ENCODE data around the gene TEX28. TPM values are rescaled to one million over a fixed set of nuclear protein-coding genes. Genes with fewer than 3 reads are reported as not detected.
"Not testable (repeated sequence)": the region's sequence is repeated elsewhere in the genome, so short reads cannot be mapped to it uniquely, and the experiment has no call there.

The TEX28 gene
- not detected for polyA plus RNA-seq

DNA sequence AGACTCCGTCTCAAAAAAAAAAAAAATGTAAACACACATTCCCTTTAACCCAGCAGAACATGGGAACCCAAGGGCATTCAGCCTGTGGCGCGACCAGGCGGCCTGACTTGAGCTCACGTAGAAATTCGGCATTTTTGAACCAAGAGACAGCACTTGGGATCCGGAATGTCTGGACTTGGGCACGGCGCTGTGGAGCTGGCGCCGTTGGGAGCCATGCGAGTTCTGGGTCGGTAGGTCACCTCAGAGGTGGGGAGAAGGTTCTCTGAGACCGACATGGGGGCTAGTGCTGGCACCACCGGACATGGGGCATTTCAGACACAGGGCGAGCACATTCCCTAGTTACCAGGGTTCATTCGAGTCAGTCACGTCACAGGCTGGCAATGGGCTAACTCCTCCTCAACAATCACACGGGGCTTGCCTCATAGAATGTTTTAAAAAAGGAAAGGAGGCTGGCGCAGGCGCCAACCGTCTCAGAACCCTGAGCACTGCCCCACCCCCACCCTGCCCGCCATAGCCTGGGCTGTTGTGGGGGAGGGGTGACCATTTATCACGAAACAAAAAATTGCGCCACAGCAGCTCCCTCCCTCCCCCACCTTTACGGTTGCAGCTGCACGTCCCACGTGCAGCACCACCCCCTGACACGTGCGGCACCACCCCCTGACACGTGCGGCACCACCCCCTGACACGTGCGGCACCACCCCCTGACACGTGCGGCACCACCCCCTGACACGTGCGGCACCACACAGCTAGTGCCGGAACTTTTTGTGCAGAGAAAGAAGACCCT lies at the start of gene TEX28:
Gene TEX28 (minus strand): TSS at position 334 of the 784 bp plus-strand sequence. CDS start 3,007 bp downstream, outside the sequence.
- H3K27ac ChIP-seq (ENCODE audit: low read depth, low read length), result no peak within 1 kb of the TSS
- 85 to 90% (median 88%) methylated on average over 35 to 39 of the region's 39 CpGs for WGBS, 3 donors

GRCh38 chrX:154343620-154344019 lies 48.7 kb upstream of the TEX28 start:
- not testable (repeated sequence) for H3K27ac ChIP-seq (ENCODE audit: low read depth, low read length)
- WGBS, 3 donors, result no CpG with 5 or more reads among the region's 20 CpGs

DNA sequence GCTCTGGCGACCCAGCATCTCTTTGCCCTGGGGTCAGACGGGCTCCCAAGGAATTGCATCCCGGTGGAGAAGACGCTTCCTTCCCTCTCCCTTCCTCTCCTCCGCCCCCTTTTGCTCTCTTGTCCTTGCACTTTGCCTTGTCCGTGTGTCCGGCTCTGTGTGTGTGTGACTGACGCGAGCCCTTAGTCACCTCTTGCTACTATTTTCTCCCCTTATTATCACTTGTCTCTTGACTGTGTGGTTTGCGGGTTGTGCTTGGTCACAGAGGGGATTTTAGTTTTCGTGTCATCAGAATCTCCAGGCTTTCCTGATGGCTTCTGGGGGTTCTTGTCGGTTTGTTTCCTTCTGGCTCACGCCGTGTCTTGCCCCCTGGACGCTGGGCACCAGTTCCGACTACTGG lies 48.1 kb upstream of the TEX28 start:
- WGBS, 3 donors, result no CpG with 5 or more reads among the region's 16 CpGs
- H3K27ac ChIP-seq (ENCODE audit: low read depth, low read length), result not testable (repeated sequence)

- 0% methylated on average over 13 of the region's 115 CpGs; no CpG with 5 or more reads in 2 of the 3 donors for WGBS, 3 donors
- H3K27ac ChIP-seq (ENCODE audit: low read depth, low read length), result not testable (repeated sequence)
Observed at GRCh38 chrX:154341399-154342298, 46.7 kb upstream of the TEX28 start.

GRCh38 chrX:154334496-154334895 lies 39.6 kb upstream of the TEX28 start:
- H3K27ac ChIP-seq (ENCODE audit: low read depth, low read length), result no peak overlapping the region
- WGBS, 3 donors, result 68 to 77% (median 76%) methylated on average over 10 of the region's 10 CpGs

GRCh38 chrX:154333837-154334271 lies 38.9 kb upstream of the TEX28 start:
- 60 to 73% (median 62%) methylated on average over 6 of the region's 6 CpGs for WGBS, 3 donors
- no peak overlapping the region for H3K27ac ChIP-seq (ENCODE audit: low read depth, low read length)

GRCh38 chrX:154333116-154333515 lies 38.2 kb upstream of the TEX28 start:
- no peak overlapping the region for H3K27ac ChIP-seq (ENCODE audit: low read depth, low read length)
- 81 to 95% (median 84%) methylated on average over 5 to 9 of the region's 9 CpGs for WGBS, 3 donors

GRCh38 chrX:154332561-154332960 lies 37.6 kb upstream of the TEX28 start:
- WGBS, 3 donors, result 87 to 95% (median 93%) methylated on average over 6 to 28 of the region's 29 CpGs

DNA sequence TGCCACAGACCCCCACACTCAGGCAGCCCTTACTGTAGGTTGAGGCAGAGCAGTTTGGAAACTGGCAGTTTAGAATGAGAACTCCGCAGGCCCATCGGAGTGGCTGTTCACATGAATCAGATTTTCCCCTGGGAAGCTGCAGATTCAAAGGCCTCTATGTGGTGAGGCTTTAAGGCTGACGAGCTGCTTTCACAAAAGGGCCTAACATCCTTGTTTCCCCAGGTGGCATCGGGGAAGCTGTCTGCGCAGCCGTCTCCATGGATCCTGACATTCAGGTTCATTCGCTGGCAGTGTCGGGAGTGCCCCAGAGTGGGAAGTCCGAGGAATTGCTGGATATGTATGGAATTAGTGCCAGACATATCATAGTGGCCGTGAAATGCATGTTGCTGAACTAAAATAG lies 34.4 kb upstream of the TEX28 start:
- no peak overlapping the region for H3K27ac ChIP-seq (ENCODE audit: low read depth, low read length)
- 74 to 82% (median 81%) methylated on average over 8 to 10 of the region's 10 CpGs for WGBS, 3 donors

More at GRCh38 chrX:154332561-154332960, 37.6 kb upstream of the TEX28 start:
- no peak overlapping the region for H3K27ac ChIP-seq (ENCODE audit: low read depth, low read length)

- H3K27ac ChIP-seq (ENCODE audit: low read depth, low read length), result no peak overlapping the region
- 84 to 95% (median 90%) methylated on average over 3 to 5 of the region's 5 CpGs for whole genome bisulfite sequencing, 3 donors
Observed at GRCh38 chrX:154328646-154329045, 33.7 kb upstream of the TEX28 start.

DNA sequence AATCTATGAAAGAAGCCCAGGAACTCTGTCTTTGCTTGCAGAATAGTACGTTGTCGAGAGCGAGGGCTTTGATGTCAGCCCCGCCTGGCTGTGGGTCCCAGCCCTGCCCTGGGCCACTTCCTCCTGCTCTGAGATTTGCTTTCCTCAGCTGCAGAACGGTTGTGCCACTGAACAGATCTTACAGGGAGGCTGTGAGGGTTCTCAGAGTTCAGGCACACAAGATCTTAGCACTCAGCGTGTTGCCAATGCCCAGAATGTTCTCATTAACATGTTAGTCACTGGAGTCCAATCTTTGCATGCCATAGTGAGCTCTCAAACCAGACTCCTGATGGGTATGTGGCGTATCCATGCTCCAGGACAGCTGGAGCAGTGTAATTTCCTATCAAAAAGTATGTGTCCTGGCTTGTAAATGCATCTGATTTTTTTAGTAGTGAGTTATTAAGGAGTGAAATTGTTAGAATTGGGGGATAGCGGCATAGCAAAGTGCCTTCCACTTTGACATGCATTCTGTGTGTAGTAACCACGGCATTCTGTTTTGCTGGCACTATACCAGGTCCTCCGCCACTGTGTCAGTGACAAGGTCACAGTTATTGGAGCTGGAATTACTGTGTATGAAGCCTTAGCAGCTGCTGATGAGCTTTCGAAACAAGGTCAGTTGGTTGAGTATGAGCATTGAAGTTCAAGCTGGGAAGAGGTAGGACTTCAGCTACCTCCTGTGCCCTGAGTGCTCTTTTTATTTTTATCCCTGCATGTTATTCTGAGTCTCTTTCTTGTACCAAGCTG lies 32.3 kb upstream of the TEX28 start:
- WGBS, 3 donors, result 21 to 51% (median 36%) methylated on average over 11 of the region's 11 CpGs
- no peak overlapping the region for H3K27ac ChIP-seq (ENCODE audit: low read depth, low read length)

GRCh38 chrX:154325541-154325940 lies 30.6 kb upstream of the TEX28 start:
- WGBS, 3 donors, result 67 to 85% (median 77%) methylated on average over 8 of the region's 8 CpGs
- H3K27ac ChIP-seq (ENCODE audit: low read depth, low read length), result no peak overlapping the region

- H3K27ac ChIP-seq (ENCODE audit: low read depth, low read length), result no peak overlapping the region
- WGBS, 3 donors, result 60 to 76% (median 69%) methylated on average over 6 to 7 of the region's 7 CpGs
Observed at GRCh38 chrX:154323537-154323936, 28.6 kb upstream of the TEX28 start.

- no peak overlapping the region for H3K27ac ChIP-seq (ENCODE audit: low read depth, low read length)
Observed at GRCh38 chrX:154322890-154323289, 28.0 kb upstream of the TEX28 start.

DNA sequence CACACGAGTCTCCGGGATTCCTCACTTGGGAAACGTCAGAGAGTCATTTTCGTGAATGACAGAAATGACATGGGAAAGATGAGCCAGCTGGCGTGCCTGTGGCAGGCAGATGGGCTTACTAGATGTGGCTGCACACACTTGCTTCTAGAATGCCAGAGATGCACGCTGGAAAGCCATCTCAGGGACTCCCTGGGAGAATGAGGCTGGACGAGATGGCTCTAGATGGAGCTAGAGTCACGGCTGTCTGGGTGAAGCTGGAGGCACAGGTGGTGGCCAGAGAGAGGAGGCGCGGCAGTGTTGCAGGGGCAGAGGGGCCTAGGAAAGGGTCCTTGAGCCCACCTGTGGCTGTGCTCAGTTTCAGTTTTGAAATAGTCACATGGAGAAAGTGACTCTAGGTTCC lies 26.7 kb upstream of the TEX28 start:
- no peak overlapping the region for H3K27ac ChIP-seq (ENCODE audit: low read depth, low read length)
- 40 to 80% (median 69%) methylated on average over 7 to 10 of the region's 10 CpGs for WGBS, 3 donors

More at GRCh38 chrX:154322890-154323289, 28.0 kb upstream of the TEX28 start:
- 72 to 86% (median 86%) methylated on average over 10 of the region's 10 CpGs for WGBS, 3 donors

DNA sequence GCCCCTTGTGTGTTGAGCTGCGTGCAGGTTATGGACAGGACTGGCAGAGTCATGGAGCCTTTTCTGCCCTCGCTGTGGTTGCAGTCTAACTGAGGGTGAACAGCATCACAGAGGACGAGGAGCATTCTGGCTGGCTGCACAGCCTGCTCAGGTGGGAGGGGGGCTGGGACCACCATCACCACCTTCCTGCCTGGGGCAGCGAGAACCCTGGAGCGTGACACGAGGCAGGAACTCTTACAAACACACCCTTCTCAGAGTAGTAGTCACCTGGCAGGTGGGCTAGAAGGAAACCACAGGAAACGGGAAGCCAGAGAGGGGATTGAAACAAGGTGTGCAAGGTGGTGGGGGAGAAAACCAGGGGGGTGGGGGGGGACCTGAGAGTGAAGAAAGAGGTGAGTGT lies 26.2 kb upstream of the TEX28 start:
- no peak overlapping the region for H3K27ac ChIP-seq (ENCODE audit: low read depth, low read length)
- WGBS, 3 donors, result 75 to 82% (median 79%) methylated on average over 5 to 7 of the region's 7 CpGs

GRCh38 chrX:154320406-154320805 lies 25.5 kb upstream of the TEX28 start:
- 85 to 91% (median 89%) methylated on average over 10 to 11 of the region's 11 CpGs for WGBS, 3 donors
- H3K27ac ChIP-seq (ENCODE audit: low read depth, low read length), result no peak overlapping the region

GRCh38 chrX:154317391-154317995 lies 22.6 kb upstream of the TEX28 start:
- H3K27ac ChIP-seq (ENCODE audit: low read depth, low read length), result no peak overlapping the region
- 8 to 25% (median 20%) methylated on average over 6 to 7 of the region's 7 CpGs for WGBS, 3 donors
